ENCODE measurements around the gene SORT1. TPM values are rescaled to one million over a fixed set of nuclear protein-coding genes. Genes with fewer than 3 reads are reported as not detected.

The SORT1 gene
- total and polyA plus RNA-seq, 2 of the 13 experiments (the other 11 are each of a cell fraction or from before 2014, with no cell fraction given) = 32.4 to 93.0 TPM

GRCh38 chr1:109277434-109278204, 120.1 kb downstream of the SORT1 start (continued):
- no peak for TF ChIP-seq ZBTB40 (IDR thresholded peaks at IDR 0.05)
- no peak for TF ChIP-seq ZBTB40 (CRISPR knock-in tag; IDR thresholded peaks at IDR 0.05)
- TF ChIP-seq KAT8 (CRISPR knock-in tag; IDR thresholded peaks at IDR 0.05) = peak; percentile 78
- peak; percentile 59; the same call in 1 of the 2 replicates for TF ChIP-seq ISL2 (CRISPR knock-in tag; IDR thresholded peaks at IDR 0.05)
- no peak for TF ChIP-seq ZNF530 (CRISPR knock-in tag; IDR thresholded peaks at IDR 0.05; ENCODE audit: low read depth)
- TF ChIP-seq SNAPC2 (CRISPR knock-in tag; IDR thresholded peaks at IDR 0.05) = no peak
- peak; percentile 58; the same call in 1 of the 2 replicates for TF ChIP-seq ZFP90 (CRISPR knock-in tag; IDR thresholded peaks at IDR 0.05; ENCODE audit: borderline replicate concordance)
- TF ChIP-seq THAP7 (CRISPR knock-in tag; IDR thresholded peaks at IDR 0.05) = peak; percentile 68; the same call in 1 of the 2 replicates
- peak; percentile 72; the same call in 1 of the 2 replicates for TF ChIP-seq GATAD1 (CRISPR knock-in tag; IDR thresholded peaks at IDR 0.05)
- no peak for TF ChIP-seq SOX13 (IDR thresholded peaks at IDR 0.05)
- peak in 1 of 2 experiments; percentile 70; a peak in 2 of 4 replicates for TF ChIP-seq SOX13 (CRISPR knock-in tag; conservative IDR thresholded peaks at IDR 0.05 in 1 of 2, IDR thresholded peaks at IDR 0.05 in 1 of 2)
- no peak for TF ChIP-seq AHR (CRISPR knock-in tag; IDR thresholded peaks at IDR 0.05)
- no peak for TF ChIP-seq ZNF572 (CRISPR knock-in tag; IDR thresholded peaks at IDR 0.05)
- no peak for TF ChIP-seq GTF2F1 (IDR thresholded peaks at IDR 0.05; ENCODE audit: low read length)
- peak in 1 of 2 experiments; percentile 58; a peak in 2 of 4 replicates for TF ChIP-seq HMGXB4 (CRISPR knock-in tag; IDR thresholded peaks at IDR 0.05; ENCODE audit: borderline replicate concordance in 1 of 2, low read depth in 1 of 2)
- TF ChIP-seq KLF9 (CRISPR knock-in tag; IDR thresholded peaks at IDR 0.05; ENCODE audit: low read depth) = no peak
